Spleen (tissue), 7 donors: ENCODE data around the gene WDR82.

Experiments used
- POLR2A ChIP-seq, 3 donors: fragments of 450-650 bp; IDR thresholded peaks; one replicate each; pipeline ENCODE4 v1.5.1; 2017; ENCODE audit warnings: antibody characterized with exemption in 3 of 3, mild to moderate bottlenecking in 1 of 3
- TF ChIP-seq, protein P1 (sequence below), 11 experiments: fragments of 200-600 bp in 7 of 11; fragments of 450-650 bp in 4 of 11; sonication (generic) in 4 of 11; IDR thresholded peaks in 8 of 11; conservative IDR thresholded peaks in 3 of 11; 1 replicate in 7 of 11; 2 replicates in 4 of 11; pipeline versions ENCODE4 v1.4.0 to v1.8.0; 2016 to 2021; ENCODE audit warnings: antibody characterized with exemption in 11 of 11, inconsistent platforms in 4 of 11, mild to moderate bottlenecking in 1 of 11
- donor health status: DM: no; HTN: no; CAD: no; lungs with moderate emphysema.
- donor health status: DM: no; HTN: no; CAD: no.
- donor health status: DM: no; HTN: no; CAD: no.

- TF ChIP-seq, protein P1, sequence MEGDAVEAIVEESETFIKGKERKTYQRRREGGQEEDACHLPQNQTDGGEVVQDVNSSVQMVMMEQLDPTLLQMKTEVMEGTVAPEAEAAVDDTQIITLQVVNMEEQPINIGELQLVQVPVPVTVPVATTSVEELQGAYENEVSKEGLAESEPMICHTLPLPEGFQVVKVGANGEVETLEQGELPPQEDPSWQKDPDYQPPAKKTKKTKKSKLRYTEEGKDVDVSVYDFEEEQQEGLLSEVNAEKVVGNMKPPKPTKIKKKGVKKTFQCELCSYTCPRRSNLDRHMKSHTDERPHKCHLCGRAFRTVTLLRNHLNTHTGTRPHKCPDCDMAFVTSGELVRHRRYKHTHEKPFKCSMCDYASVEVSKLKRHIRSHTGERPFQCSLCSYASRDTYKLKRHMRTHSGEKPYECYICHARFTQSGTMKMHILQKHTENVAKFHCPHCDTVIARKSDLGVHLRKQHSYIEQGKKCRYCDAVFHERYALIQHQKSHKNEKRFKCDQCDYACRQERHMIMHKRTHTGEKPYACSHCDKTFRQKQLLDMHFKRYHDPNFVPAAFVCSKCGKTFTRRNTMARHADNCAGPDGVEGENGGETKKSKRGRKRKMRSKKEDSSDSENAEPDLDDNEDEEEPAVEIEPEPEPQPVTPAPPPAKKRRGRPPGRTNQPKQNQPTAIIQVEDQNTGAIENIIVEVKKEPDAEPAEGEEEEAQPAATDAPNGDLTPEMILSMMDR (IDR thresholded peaks at IDR 0.05 in 8 of 11, conservative IDR thresholded peaks at IDR 0.05 in 3 of 11): no peak
- no peak for TF ChIP-seq POLR2A (IDR thresholded peaks at IDR 0.05)
These were observed 35.3 kb upstream of the WDR82 start for GRCh38 chr3:52313774-52314188.
